NCI-H82 treated with DMSO at 0.1 percent for 48 hours (cell line): Measurements from ENCODE around the gene STAC.

Experiments used
- DNase-seq: peaks from one replicate; lab custom pipeline; 2025; ENCODE audit not compliant: unreplicated experiment; lab: John Stamatoyannopoulos, UW

The STAC gene

GRCh38 chr3:36512555-36512954 lies 132.3 kb downstream of the STAC start:
- no peak for DNase-seq

GRCh38 chr3:36514171-36514570 lies 133.9 kb downstream of the STAC start:
- no peak for DNase-seq

GRCh38 chr3:36519682-36520081 lies 139.4 kb downstream of the STAC start:
- no peak for DNase-seq

- no peak for DNase-seq
Measured at GRCh38 chr3:36520241-36521006, 140.1 kb downstream of the STAC start.

- no peak for DNase-seq
Measured at GRCh38 chr3:36521007-36521379, 140.7 kb downstream of the STAC start.

GRCh38 chr3:36524560-36524959 lies 144.3 kb downstream of the STAC start:
- no peak for DNase-seq

GRCh38 chr3:36525115-36525801 lies 145.0 kb downstream of the STAC start:
- no peak for DNase-seq

GRCh38 chr3:36538136-36538749 lies 157.9 kb downstream of the STAC start:
- no peak for DNase-seq

GRCh38 chr3:36540888-36541518 lies 160.7 kb downstream of the STAC start:
- no peak for DNase-seq

- no peak for DNase-seq
Measured at GRCh38 chr3:36542186-36542585, 161.9 kb downstream of the STAC start.

GRCh38 chr3:36543276-36543997 lies 163.1 kb downstream of the STAC start:
- DNase-seq: no peak

- DNase-seq: no peak
Measured at GRCh38 chr3:36546226-36546625, 165.9 kb downstream of the STAC start.

- no peak for DNase-seq
Measured at GRCh38 chr3:36548712-36549111, 168.4 kb downstream of the STAC start.

- DNase-seq: no peak
Measured at GRCh38 chr3:36557021-36557707, 176.9 kb downstream of the STAC start.

GRCh38 chr3:36557708-36558421 lies 177.6 kb downstream of the STAC start:
- DNase-seq: no peak

- no peak for DNase-seq
Measured at GRCh38 chr3:36558961-36559360, 178.7 kb downstream of the STAC start.

- no peak for DNase-seq
Measured at GRCh38 chr3:36560685-36561084, 180.4 kb downstream of the STAC start.

- DNase-seq: no peak
Measured at GRCh38 chr3:36561601-36562000, 181.3 kb downstream of the STAC start.

GRCh38 chr3:36562945-36563344 lies 182.6 kb downstream of the STAC start:
- no peak for DNase-seq

- no peak for DNase-seq
Measured at GRCh38 chr3:36575241-36575640, 194.9 kb downstream of the STAC start.
